ENCODE results near the gene COPE. TPM values are rescaled to one million over a fixed set of nuclear protein-coding genes. Genes with fewer than 3 reads are reported as not detected.
A peak's percentile ranks its signal among the peaks of the same experiment; 100 is the strongest.

Gene COPE
- total and polyA plus RNA-seq, 3 donors from 2014 or later, result 343 to 692 (median 490) TPM

GRCh38 chr19:18859676-18860301 lies 59.4 kb downstream of the COPE start:
- TF ChIP-seq CTCF (IDR thresholded peaks at IDR 0.05), result no peak
- no peak for TF ChIP-seq POLR2A (IDR thresholded peaks at IDR 0.05)
- Histone ChIP-seq H3K4me1 (peaks cover 7% of the 10 kb centered on the region), H3K9me3 (no peaks in the 10 kb centered on the region), H3K36me3 (ENCODE audit: low read depth, missing control alignments) (no peaks in the 10 kb centered on the region), H3K4me3 (no peak overlapping the region), H3K27me3 (no peaks in the 10 kb centered on the region), H3K27ac (no peak overlapping the region)
- intact Hi-C loops (cut with DNase I; ENCODE audit: low total_unique reads), result no loop called here
- DNase-seq, result no peak
- 57 to 84% methylated on average over 7 to 12 of the region's 12 CpGs for WGBS, 2 donors

GRCh38 chr19:18858906-18859646 lies 60.1 kb downstream of the COPE start:
- no peaks in the 10 kb centered on the region for H3K27me3 ChIP-seq
- no peak for DNase-seq
- H3K4me1 ChIP-seq, result peaks cover 7% of the 10 kb centered on the region
- no peak overlapping the region for H3K4me3 ChIP-seq
- H3K27ac ChIP-seq, result no peak overlapping the region
- TF ChIP-seq POLR2A (IDR thresholded peaks at IDR 0.05) (no peak), CTCF (IDR thresholded peaks at IDR 0.05) (no peak)
- intact Hi-C loops (cut with DNase I; ENCODE audit: low total_unique reads), result no loop called here
- WGBS, 2 donors, result 80 to 86% methylated on average over 12 to 21 of the region's 21 CpGs
- no peaks in the 10 kb centered on the region for H3K36me3 ChIP-seq (ENCODE audit: low read depth, missing control alignments)
- H3K9me3 ChIP-seq, result no peaks in the 10 kb centered on the region

- intact Hi-C loops (cut with DNase I; ENCODE audit: low total_unique reads), result no loop called here
- WGBS, 2 donors, result 86 to 93% methylated on average over 12 to 13 of the region's 13 CpGs
Measured at GRCh38 chr19:18857223-18857622, 62.0 kb downstream of the COPE start.

GRCh38 chr19:18856385-18857126 lies 62.6 kb downstream of the COPE start:
- no peak for TF ChIP-seq POLR2A (IDR thresholded peaks at IDR 0.05)
- peak; percentile 47 to 66 (median 66) for TF ChIP-seq CTCF (IDR thresholded peaks at IDR 0.05)
- H3K27ac ChIP-seq, result peak overlapping the region; percentile 4 to 73
- WGBS, 2 donors, result 75 to 80% methylated on average over 14 to 22 of the region's 22 CpGs
- no peak overlapping the region for H3K4me3 ChIP-seq
- no peaks in the 10 kb centered on the region for H3K9me3 ChIP-seq
- intact Hi-C loops (cut with DNase I; ENCODE audit: low total_unique reads), result no loop called here
- no peaks in the 10 kb centered on the region for H3K36me3 ChIP-seq (ENCODE audit: low read depth, missing control alignments)
- H3K27me3 ChIP-seq, result no peaks in the 10 kb centered on the region
- DNase-seq, result peak; percentile 90
- H3K4me1 ChIP-seq, result peaks cover 7% of the 10 kb centered on the region

More at GRCh38 chr19:18857223-18857622, 62.0 kb downstream of the COPE start:
- Histone ChIP-seq H3K4me1 (peaks cover 7% of the 10 kb centered on the region), H3K27ac (peak overlapping the region in 1 of 2 donors; percentile 4), H3K9me3 (no peaks in the 10 kb centered on the region), H3K4me3 (no peak overlapping the region), H3K36me3 (ENCODE audit: low read depth, missing control alignments) (no peaks in the 10 kb centered on the region), H3K27me3 (no peaks in the 10 kb centered on the region)
- TF ChIP-seq POLR2A (IDR thresholded peaks at IDR 0.05) (no peak), CTCF (IDR thresholded peaks at IDR 0.05) (no peak)
- no peak for DNase-seq

All from testis (tissue), 3 donors.